Measurements from ENCODE around the gene GAMT.

DNA sequence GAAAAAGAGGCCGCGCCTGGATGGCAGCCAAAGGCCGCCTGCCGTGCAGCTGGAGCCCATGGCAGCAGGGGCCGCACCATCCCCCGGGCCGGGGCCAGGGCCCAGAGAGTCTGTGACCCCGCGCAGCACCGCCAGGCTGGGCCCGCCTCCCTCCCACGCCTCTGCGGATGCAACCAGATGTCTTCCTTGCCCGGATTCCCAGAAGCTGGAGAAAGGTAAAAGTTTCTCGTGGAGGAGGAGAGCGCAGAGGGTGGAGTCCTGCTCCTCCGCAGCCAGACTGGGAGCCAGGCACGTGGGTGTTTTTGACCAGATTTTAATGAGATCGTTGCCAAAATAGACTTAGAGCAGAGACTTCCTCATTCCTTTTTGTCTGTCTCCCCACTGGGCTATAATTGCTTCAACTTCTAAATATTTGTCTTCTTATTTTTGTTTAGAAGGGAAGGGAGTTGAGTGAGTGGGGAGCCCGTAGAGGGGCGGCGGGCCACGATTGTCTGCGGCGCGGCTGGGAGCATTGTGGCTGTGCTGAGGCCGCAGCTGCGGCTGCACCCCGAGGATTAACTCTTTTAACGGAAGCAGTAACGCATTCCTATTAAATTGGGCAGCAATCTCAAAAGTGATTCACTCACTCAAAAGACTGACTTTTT lies 40.4 kb downstream of the GAMT start:
- TF ChIP-seq POLR2AphosphoS5 (IDR thresholded peaks at IDR 0.05; ENCODE audit: borderline replicate concordance, low read depth, low read length) (no peak), EZH2 (IDR thresholded peaks at IDR 0.05) (no peak)

Measured in SK-N-MC (cell line).